GM23248 (cell line): ENCODE data around the gene PANK4.

Source experiments
- EZH2 ChIP-seq: fragments of 200-600 bp; sonication (generic); IDR thresholded peaks from 2 replicates; pipeline ENCODE4 v1.6.1; 2018; ENCODE audit warnings: antibody characterized with exemption, mild to moderate bottlenecking; ENCODE audit not compliant: insufficient read depth, poor library complexity, severe bottlenecking
- EZH2phosphoT487 ChIP-seq: fragments of 200-600 bp; sonication (generic); IDR thresholded peaks from 2 replicates; pipeline ENCODE4 v1.6.1; 2018; ENCODE audit warnings: antibody characterized with exemption, moderate library complexity, mild to moderate bottlenecking, low read depth; ENCODE audit not compliant: insufficient read depth

DNA sequence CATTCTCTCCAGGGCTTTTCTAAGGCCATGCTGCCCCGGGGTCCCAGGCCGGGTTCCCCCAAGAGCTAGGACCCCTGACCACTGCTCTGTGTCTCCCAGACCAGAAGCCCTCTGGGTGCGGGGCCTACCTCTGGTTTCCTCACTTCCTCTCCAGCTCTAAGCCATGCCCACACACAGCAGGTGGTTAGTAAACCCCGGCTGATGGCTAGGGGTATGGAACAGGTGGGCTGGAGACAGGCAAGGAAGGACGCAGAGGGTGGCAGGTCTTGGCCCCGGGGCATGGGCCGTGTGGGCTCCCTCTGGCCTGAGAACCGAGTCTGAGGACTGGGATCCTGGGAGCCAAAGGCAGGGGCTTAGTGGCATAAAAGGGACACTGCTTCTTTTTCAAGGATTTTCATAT is 66.2 kb downstream of the PANK4 start:
- TF ChIP-seq EZH2 (no peak), EZH2phosphoT487 (no peak)
